ENCODE data around the gene TBX15.
"Not testable (repeated sequence)": the region's sequence is repeated elsewhere in the genome, so short reads cannot be mapped to it uniquely, and the experiment has no call there.

Gene TBX15

DNA sequence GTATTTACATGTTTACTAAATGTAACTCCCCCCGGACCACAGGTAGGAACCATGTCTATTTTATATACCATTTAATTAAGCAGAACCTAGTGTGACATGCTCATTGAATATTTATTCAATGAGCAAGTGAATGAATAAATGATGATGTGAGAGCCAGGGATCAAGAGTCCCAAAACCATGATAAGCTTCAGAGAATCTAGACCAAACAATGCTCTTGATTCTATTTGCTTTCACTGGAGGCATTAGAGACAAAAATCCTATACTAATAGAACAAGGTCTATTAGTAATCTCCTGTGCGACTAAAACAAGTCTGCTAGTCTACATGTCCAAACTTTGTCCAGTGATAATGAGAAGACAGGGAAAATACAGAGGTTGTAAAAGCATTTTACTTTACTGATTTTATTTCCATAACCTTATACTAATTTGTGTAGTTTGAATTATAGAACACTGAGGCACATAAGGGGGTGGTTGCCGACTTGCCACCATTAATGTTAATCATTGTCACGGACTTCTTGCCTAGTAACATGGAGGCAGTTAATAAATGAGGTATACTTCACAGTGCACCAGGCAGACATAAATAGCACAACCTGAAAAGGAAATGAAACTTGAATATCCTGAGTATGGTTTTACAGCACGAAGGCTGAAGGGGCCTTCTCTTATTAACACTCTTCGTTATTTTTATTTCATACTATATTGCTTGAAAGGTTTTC, 69.8 kb downstream of the TBX15 start:
- H3K27ac ChIP-seq, result no peak overlapping the region
- no peak for TF ChIP-seq ZFX (IDR thresholded peaks at IDR 0.05)
- TF ChIP-seq, protein P1, sequence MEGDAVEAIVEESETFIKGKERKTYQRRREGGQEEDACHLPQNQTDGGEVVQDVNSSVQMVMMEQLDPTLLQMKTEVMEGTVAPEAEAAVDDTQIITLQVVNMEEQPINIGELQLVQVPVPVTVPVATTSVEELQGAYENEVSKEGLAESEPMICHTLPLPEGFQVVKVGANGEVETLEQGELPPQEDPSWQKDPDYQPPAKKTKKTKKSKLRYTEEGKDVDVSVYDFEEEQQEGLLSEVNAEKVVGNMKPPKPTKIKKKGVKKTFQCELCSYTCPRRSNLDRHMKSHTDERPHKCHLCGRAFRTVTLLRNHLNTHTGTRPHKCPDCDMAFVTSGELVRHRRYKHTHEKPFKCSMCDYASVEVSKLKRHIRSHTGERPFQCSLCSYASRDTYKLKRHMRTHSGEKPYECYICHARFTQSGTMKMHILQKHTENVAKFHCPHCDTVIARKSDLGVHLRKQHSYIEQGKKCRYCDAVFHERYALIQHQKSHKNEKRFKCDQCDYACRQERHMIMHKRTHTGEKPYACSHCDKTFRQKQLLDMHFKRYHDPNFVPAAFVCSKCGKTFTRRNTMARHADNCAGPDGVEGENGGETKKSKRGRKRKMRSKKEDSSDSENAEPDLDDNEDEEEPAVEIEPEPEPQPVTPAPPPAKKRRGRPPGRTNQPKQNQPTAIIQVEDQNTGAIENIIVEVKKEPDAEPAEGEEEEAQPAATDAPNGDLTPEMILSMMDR (conservative IDR thresholded peaks at IDR 0.05), result no peak

DNA sequence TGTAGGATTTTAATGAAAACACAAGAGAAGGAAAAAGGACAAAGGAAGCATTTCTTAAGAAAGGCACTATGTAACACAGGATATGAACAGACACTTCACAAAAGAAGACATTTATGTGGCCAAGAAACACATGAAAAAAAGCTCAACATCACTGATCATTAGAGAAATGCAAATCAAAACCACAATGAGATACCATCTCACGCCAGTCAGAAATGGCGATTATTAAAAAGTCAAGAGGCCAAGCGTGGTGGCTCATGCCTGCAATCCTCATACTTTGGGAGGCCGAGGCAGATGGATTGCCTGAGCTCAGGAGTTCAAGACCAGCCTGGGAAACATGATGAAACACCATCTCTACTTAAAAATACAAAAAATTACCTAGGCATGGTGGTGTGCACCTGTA, 71.8 kb downstream of the TBX15 start:
- not testable (repeated sequence) for H3K27ac ChIP-seq

DNA sequence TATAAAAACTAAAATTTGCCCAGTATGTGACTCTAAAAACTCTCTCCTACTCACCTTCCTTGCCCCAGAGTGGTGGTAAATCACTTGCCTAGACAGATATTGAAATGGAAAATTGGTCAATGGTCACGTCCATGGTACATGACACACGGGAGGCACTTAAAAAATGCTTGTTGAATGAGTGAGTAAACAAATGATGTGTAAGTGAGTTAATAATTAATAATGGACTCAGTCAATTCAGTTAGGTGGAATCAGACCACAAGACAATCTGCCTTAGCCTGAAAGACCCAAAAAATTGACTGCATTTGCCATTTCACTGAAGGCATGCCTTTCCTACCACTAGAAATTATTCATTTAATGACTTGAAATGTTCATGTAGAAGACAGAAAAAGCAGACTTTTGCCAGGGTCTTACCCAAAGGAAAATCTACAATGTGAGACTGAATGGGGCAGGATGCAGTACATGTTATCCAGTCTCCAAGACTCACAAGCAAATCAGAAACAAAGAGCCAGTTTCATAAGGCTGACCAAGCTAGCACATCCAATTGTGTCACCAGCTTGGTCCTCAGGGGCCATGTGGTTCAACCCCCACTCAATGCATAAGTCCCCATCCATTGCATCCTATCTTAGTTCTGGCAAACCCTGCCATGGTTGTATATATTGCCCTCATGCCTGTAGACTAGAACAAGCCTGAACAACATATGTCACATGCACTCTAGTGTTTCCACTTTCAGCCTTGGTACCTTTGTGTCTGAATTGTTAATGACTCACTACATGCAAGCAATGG, 73.6 kb downstream of the TBX15 start:
- no peak for TF ChIP-seq ZFX (IDR thresholded peaks at IDR 0.05)
- TF ChIP-seq, protein P1 (conservative IDR thresholded peaks at IDR 0.05), result no peak
- H3K27ac ChIP-seq, result no peak overlapping the region

DNA sequence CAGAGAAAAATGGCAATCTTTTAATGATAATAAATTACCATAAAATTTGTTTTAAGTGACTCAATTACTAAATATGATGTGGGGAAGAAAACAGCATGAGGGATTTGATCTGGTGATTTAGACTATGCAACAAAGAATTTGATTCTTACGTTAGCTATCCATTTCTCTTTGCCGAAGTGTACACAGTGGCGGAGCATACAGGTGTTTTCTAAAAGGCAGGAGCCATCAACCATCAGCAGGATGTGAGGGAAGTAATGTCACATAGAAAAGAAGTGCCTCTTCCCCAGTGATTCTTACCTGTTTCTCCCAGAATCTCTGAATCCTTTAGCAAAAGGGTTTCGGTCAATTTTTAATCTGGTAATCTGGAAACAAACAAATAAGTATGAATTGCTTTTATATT, 74.3 kb downstream of the TBX15 start:
- no peak overlapping the region for H3K27ac ChIP-seq
- TF ChIP-seq, protein P1 (conservative IDR thresholded peaks at IDR 0.05), result no peak
- no peak for TF ChIP-seq ZFX (IDR thresholded peaks at IDR 0.05)

DNA sequence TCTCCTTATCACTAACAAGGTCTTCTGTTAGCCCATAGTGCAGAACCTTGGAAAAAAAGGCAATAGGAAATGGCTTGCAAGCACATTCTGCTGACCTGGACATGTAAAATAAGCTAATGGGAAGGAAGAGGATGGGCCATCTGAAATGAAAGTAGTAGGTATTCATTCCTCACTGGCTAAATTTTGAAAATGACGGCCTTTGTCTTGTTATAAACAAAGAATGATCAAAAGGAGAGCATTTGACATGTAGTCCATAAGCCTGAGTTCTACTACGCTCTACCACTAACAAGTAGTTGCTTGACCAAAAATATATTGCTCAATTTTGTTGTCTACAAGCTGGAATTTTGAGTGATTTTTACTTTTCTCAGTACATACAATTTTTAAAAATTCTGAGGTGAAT, 75.6 kb downstream of the TBX15 start:
- no peak for TF ChIP-seq ZFX (IDR thresholded peaks at IDR 0.05)
- TF ChIP-seq, protein P1 (conservative IDR thresholded peaks at IDR 0.05), result no peak
- H3K27ac ChIP-seq, result no peak overlapping the region

DNA sequence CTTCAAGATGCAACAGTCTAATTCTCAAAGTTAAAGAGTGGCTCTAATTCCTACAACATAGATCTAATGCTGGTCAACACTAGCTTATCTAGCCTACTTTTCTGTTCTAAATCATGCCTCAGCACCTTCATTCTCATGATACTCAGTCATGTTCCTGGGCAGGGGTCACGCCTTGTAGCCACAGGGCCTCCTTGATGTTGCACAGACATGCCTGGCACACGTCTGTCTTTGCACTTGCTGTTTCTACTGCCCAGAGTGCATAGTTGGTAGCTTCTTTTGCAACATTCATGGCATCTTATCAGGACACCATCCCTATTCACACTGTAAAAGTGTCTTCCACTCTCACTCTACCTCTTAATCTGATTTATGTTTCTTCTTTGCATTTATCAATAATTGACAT, 76.6 kb downstream of the TBX15 start:
- no peak overlapping the region for H3K27ac ChIP-seq
- TF ChIP-seq ZFX (IDR thresholded peaks at IDR 0.05), result no peak
- TF ChIP-seq, protein P1 (conservative IDR thresholded peaks at IDR 0.05), result no peak

DNA sequence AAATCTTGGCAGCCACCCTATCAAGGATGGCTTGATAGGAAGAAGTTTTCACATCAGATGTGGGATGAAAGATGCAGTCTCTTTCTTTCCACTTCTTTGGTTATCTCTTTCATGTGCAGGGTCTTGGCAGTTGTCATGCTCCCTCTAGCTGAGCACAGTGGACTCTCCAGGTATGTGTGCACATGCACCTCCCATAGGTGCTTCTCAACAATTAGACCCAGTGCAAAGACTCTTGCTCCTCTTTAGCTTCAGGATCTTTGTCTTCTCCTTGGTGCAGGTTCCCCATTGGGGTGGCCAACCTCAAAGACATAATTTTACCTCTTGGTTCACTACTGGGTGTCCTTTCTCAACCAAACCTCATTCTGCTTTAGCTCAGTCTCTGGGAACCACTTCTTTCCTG, 80.7 kb downstream of the TBX15 start:
- TF ChIP-seq, protein P1 (conservative IDR thresholded peaks at IDR 0.05), result no peak
- TF ChIP-seq ZFX (IDR thresholded peaks at IDR 0.05), result no peak
- no peak overlapping the region for H3K27ac ChIP-seq
